ENCODE results near the gene INSIG2.

Gene INSIG2

GRCh38 chr2:118131771-118132170, 43.5 kb downstream of the INSIG2 start:
- DNase-seq: no peak

- DNase-seq: no peak
Observed at GRCh38 chr2:118133916-118134315, 45.6 kb downstream of the INSIG2 start.

- no peak for DNase-seq
Observed at GRCh38 chr2:118134650-118135049, 46.4 kb downstream of the INSIG2 start.

GRCh38 chr2:118145207-118145606, 56.9 kb downstream of the INSIG2 start:
- DNase-seq: no peak

- DNase-seq: no peak
Observed at GRCh38 chr2:118145806-118146205, 57.5 kb downstream of the INSIG2 start.

- DNase-seq: no peak
Observed at GRCh38 chr2:118146315-118147283, 58.3 kb downstream of the INSIG2 start.

- no peak for DNase-seq
Observed at GRCh38 chr2:118148133-118148532, 59.9 kb downstream of the INSIG2 start.

- DNase-seq: no peak
Observed at GRCh38 chr2:118148809-118149208, 60.5 kb downstream of the INSIG2 start.

- DNase-seq: no peak
Observed at GRCh38 chr2:118150294-118150693, 62.0 kb downstream of the INSIG2 start.

- DNase-seq: no peak
Observed at GRCh38 chr2:118151831-118152230, 63.6 kb downstream of the INSIG2 start.

GRCh38 chr2:118153433-118153832, 65.2 kb downstream of the INSIG2 start:
- DNase-seq: no peak

- DNase-seq: no peak
Observed at GRCh38 chr2:118154176-118154575, 65.9 kb downstream of the INSIG2 start.
